LHCN-M2 (cell line): ENCODE results near the gene ALOXE3. TPM values are rescaled to one million over a fixed set of nuclear protein-coding genes. Genes with fewer than 3 reads are reported as not detected.

Experiments used
- DNase-seq: peaks from one replicate; pipeline ENCODE4 v3.0.0-alpha.2; 2012; ENCODE audit warnings: low read depth
- total RNA-seq: library from RNA; depleted of rRNA; stranded (reverse); fragments of >200 nt; gene quantifications from 2 replicates; pipeline ENCODE4 v1.2.3, GENCODE V29; 2014; rRNA removed

ALOXE3 gene
- total RNA-seq, 1 experiment from 2014 or later, result not detected

- no peak for DNase-seq
Measured at GRCh38 chr17:8052256-8053252, 65.8 kb downstream of the ALOXE3 start.

GRCh38 chr17:8051831-8052230 lies 66.5 kb downstream of the ALOXE3 start:
- no peak for DNase-seq

GRCh38 chr17:8048736-8049135 lies 69.6 kb downstream of the ALOXE3 start:
- DNase-seq, result no peak

GRCh38 chr17:8048236-8048635 lies 70.1 kb downstream of the ALOXE3 start:
- no peak for DNase-seq

GRCh38 chr17:8047769-8048110 lies 70.6 kb downstream of the ALOXE3 start:
- no peak for DNase-seq

- DNase-seq, result no peak
Measured at GRCh38 chr17:8046929-8047768, 71.2 kb downstream of the ALOXE3 start.

GRCh38 chr17:8046306-8046928 lies 71.9 kb downstream of the ALOXE3 start:
- DNase-seq, result no peak

Other genes starting within 250 kb of the ALOXE3 start
- gene CHD3, start 229.7 kb downstream of the ALOXE3 start, total RNA-seq, result 83.2 and 98.2 TPM in 2 replicates
- gene RNF227, start 202.2 kb downstream of the ALOXE3 start, total RNA-seq, result 6.9 and 14.2 TPM in 2 replicates
- 0.32 and 0.46 TPM in 2 replicates for gene KCNAB3, start 188.7 kb downstream of the ALOXE3 start, total RNA-seq
- 54.2 and 58.2 TPM in 2 replicates for gene TRAPPC1, start 186.6 kb downstream of the ALOXE3 start, total RNA-seq
- gene CNTROB, start 186.3 kb downstream of the ALOXE3 start, total RNA-seq, result 35.7 and 36.5 TPM in 2 replicates
- gene GUCY2D, start 115.9 kb downstream of the ALOXE3 start, total RNA-seq, result not detected in 2 replicates
- gene ALOX15B, start 79.5 kb downstream of the ALOXE3 start, total RNA-seq, result 0.17 and 0.58 TPM in 2 replicates
- gene ALOX12B, start 30.8 kb downstream of the ALOXE3 start, total RNA-seq, result 0.06 TPM in 1 of 2 replicates, not detected in the other
- 0.06 and 0.34 TPM in 2 replicates for gene HES7, start 5.6 kb upstream of the ALOXE3 start, total RNA-seq
- 12.6 and 18.2 TPM in 2 replicates for gene PER1, start 33.9 kb upstream of the ALOXE3 start, total RNA-seq
- gene VAMP2, start 44.4 kb upstream of the ALOXE3 start, total RNA-seq, result 3.8 and 4.6 TPM in 2 replicates
- gene TMEM107, start 57.9 kb upstream of the ALOXE3 start, total RNA-seq, result 40.0 and 45.3 TPM in 2 replicates
- gene BORCS6, start 71.7 kb upstream of the ALOXE3 start, total RNA-seq, result 6.9 and 7.4 TPM in 2 replicates
- 81.3 and 93.4 TPM in 2 replicates for gene AURKB, start 92.1 kb upstream of the ALOXE3 start, total RNA-seq
- 1.5 and 2.7 TPM in 2 replicates for gene CTC1, start 129.5 kb upstream of the ALOXE3 start, total RNA-seq
- 34.7 and 44.2 TPM in 2 replicates for gene PFAS, start 130.8 kb upstream of the ALOXE3 start, total RNA-seq
- gene RANGRF, start 170.2 kb upstream of the ALOXE3 start, total RNA-seq, result 15.3 and 17.9 TPM in 2 replicates
- 1.1 and 1.3 TPM in 2 replicates for gene SLC25A35, start 176.9 kb upstream of the ALOXE3 start, total RNA-seq
- gene ARHGEF15, start 191.7 kb upstream of the ALOXE3 start, total RNA-seq, result not detected in 2 replicates
- not detected in 2 replicates for gene ODF4, start 221.3 kb upstream of the ALOXE3 start, total RNA-seq